Upper lobe of left lung (tissue), 6 donors: Measurements from ENCODE around the gene LDAH. TPM values are rescaled to one million over a fixed set of nuclear protein-coding genes. Genes with fewer than 3 reads are reported as not detected.

ENCODE experiments used
- ATAC-seq, 2 donors: fragments of 200-7000 bp; cut with Tn5 transposase; one replicate each; pipeline ENCODE4 v1.9.1; 2022; ENCODE audit warnings: mild to moderate bottlenecking in 2 of 2, moderate library complexity in 2 of 2; ENCODE audit not compliant: low FRiP score in 2 of 2
- DNase-seq, 2 donors: peaks; one replicate each; pipeline ENCODE4 v3.0.0-alpha.2; 2019 to 2020
- H3K27ac ChIP-seq, 4 donors: fragments of 200-600 bp; sonication (generic); one replicate each; pipeline ENCODE4 v1.5.1; 2016 to 2019
- H3K27me3 ChIP-seq, 4 donors: fragments of 200-600 bp; sonication (generic); one replicate each; pipeline ENCODE4 v1.5.1; 2017 to 2019
- H3K36me3 ChIP-seq, 4 donors: fragments of 200-600 bp; sonication (generic); one replicate each; pipeline ENCODE4 v1.5.1; 2016 to 2019
- H3K4me1 ChIP-seq, 4 donors: fragments of 200-600 bp; sonication (generic); one replicate each; pipeline ENCODE4 v1.5.1; 2018 to 2019
- H3K4me3 ChIP-seq, 4 donors: fragments of 200-600 bp; sonication (generic); one replicate each; pipeline ENCODE4 v1.5.1; 2017 to 2019; ENCODE audit warnings: mild to moderate bottlenecking in 2 of 4, moderate library complexity in 1 of 4
- H3K9me3 ChIP-seq, 4 donors: fragments of 200-600 bp; sonication (generic); one replicate each; pipeline ENCODE4 v1.5.1; 2018 to 2019
- EP300 ChIP-seq, 4 donors: sonication (generic); formaldehyde crosslinking; IDR thresholded peaks; one replicate each; pipeline ENCODE4 v1.5.1; 2017; ENCODE audit warnings: antibody characterized with exemption in 4 of 4, control low read depth in 2 of 4
- POLR2A ChIP-seq, 4 donors: fragments of 450-650 bp; IDR thresholded peaks; one replicate each; pipeline ENCODE4 v1.5.1; 2016 to 2017; ENCODE audit warnings: antibody characterized with exemption in 4 of 4, mild to moderate bottlenecking in 2 of 4
- POLR2AphosphoS5 ChIP-seq, 2 donors: sonication (generic); formaldehyde crosslinking; IDR thresholded peaks; one replicate each; pipeline ENCODE4 v1.5.1; 2017; ENCODE audit warnings: antibody characterized with exemption in 2 of 2
- WGBS, 2 donors: methylation state at CpG; one replicate each; pipeline ENCODE4 v1.1.5; 2017 to 2018; 5-methylcytosine and 5-hydroxymethylcytosine counted together
- total RNA-seq, 6 donors: library from RNA; depleted of rRNA in 4 of 6; stranded (reverse); fragments of >200 nt in 4 of 6; gene quantifications; one replicate each; pipeline versions ENCODE4 v1.1.0 to v1.2.1, GENCODE V29; 2016 to 2021
- TF ChIP-seq, protein P1 (sequence below), 6 experiments: fragments of 450-650 bp in 4 of 6; fragments of 200-600 bp in 2 of 6; sonication (generic) in 2 of 6; IDR thresholded peaks; one replicate each; pipeline ENCODE4 v1.5.1; 2016 to 2019; ENCODE audit warnings: antibody characterized with exemption in 6 of 6
- donor health status: DM: no; HTN: no; CAD: no; lungs with moderate emphysema.
- donor health status: DM: no; HTN: yes; CAD: no; lungs with severe emphysema.

The LDAH gene
- total RNA-seq, 6 donors from 2014 or later: 7.3 to 18.9 (median 13.0) TPM

DNA sequence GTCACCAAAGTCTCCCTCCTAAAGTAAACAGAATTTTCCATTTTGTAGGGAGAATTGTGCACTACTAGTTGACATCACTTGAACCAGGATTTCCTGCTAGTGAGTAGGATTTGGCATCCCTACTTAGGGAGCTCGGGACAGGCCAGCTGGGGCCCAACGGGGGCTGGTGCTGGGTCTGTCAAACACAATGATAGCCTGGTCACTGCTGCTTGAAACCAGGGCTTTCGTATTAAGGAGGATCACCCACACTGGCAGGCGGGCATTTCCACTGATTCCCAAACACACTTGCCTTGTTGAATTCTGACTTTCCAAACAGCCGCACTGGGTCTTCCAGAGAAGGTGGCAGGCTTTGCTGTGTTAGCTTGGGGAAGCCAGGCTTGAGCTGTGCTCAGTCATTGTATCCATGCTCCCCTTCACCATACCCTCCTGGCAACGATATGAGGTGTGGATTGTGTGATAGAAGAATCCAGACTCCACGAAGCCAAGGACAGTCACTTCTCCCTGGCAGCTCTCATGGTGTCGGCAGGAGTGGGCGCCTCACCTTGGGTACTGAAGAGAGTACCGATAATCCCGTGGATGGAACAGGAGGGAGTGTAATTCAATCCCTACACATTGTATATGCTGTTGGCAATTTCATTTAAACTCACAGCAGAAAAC, 148.5 kb downstream of the LDAH start:
- no peak overlapping the region for H3K27ac ChIP-seq
- H3K4me1 ChIP-seq: peaks cover 4 to 39% (median 10%) of the 10 kb centered on the region in 4 donors
- H3K9me3 ChIP-seq: peaks cover 0 to 8% (median 0%) of the 10 kb centered on the region in 4 donors
- DNase-seq (no peak), ATAC-seq (no peak)
- 75 to 76% methylated on average over 9 to 11 of the region's 11 CpGs for WGBS, 2 donors
- no peak for TF ChIP-seq POLR2AphosphoS5 (IDR thresholded peaks at IDR 0.05)
- TF ChIP-seq, protein P1, sequence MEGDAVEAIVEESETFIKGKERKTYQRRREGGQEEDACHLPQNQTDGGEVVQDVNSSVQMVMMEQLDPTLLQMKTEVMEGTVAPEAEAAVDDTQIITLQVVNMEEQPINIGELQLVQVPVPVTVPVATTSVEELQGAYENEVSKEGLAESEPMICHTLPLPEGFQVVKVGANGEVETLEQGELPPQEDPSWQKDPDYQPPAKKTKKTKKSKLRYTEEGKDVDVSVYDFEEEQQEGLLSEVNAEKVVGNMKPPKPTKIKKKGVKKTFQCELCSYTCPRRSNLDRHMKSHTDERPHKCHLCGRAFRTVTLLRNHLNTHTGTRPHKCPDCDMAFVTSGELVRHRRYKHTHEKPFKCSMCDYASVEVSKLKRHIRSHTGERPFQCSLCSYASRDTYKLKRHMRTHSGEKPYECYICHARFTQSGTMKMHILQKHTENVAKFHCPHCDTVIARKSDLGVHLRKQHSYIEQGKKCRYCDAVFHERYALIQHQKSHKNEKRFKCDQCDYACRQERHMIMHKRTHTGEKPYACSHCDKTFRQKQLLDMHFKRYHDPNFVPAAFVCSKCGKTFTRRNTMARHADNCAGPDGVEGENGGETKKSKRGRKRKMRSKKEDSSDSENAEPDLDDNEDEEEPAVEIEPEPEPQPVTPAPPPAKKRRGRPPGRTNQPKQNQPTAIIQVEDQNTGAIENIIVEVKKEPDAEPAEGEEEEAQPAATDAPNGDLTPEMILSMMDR (IDR thresholded peaks at IDR 0.05): no peak
- no peak for TF ChIP-seq EP300 (IDR thresholded peaks at IDR 0.05)
- TF ChIP-seq POLR2A (IDR thresholded peaks at IDR 0.05): no peak
- peaks cover 0 to 39% (median 23%) of the 10 kb centered on the region in 4 donors for H3K27me3 ChIP-seq
- no peak overlapping the region for H3K4me3 ChIP-seq
- H3K36me3 ChIP-seq: no peaks in the 10 kb centered on the region

DNA sequence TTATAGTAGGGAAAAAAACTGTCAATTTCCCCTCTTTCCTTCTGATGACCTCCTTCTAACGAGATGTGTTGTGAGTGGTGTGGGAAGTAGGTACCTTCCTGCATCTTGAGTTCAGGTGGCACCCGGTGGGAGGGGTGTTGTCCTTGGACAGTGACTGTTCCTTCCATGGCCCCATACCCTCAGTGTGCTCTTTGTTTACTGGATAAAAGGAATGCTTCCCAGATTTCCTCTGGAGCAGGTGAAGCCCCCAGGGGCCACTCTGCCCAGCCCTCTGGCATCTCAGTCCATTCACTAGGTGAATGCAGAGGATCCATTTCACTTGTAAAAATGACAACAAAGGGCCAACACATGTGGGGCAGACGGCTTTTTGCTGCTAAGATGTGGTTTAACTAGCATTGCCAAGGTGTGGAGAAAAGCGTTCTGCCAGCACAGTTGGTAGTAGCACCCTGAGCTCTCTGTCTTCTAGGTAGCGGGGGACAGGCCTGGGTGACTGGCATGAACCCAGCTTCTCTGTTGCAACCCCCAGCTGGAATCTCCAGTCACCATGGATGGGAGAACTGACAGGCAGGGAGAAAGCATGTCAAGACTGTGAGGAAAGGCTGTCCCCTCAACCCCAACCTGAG, 149.1 kb downstream of the LDAH start:
- ATAC-seq (no peak), DNase-seq (no peak)
- no peak overlapping the region for H3K4me3 ChIP-seq
- peaks cover 0 to 39% (median 24%) of the 10 kb centered on the region in 4 donors for H3K27me3 ChIP-seq
- H3K36me3 ChIP-seq: no peaks in the 10 kb centered on the region
- H3K4me1 ChIP-seq: peaks cover 4 to 45% (median 11%) of the 10 kb centered on the region in 4 donors
- 80 to 82% methylated on average over 3 to 5 of the region's 5 CpGs for WGBS, 2 donors
- TF ChIP-seq, protein P1 (IDR thresholded peaks at IDR 0.05): no peak
- peaks cover 0 to 8% (median 0%) of the 10 kb centered on the region in 4 donors for H3K9me3 ChIP-seq
- H3K27ac ChIP-seq: no peak overlapping the region

DNA sequence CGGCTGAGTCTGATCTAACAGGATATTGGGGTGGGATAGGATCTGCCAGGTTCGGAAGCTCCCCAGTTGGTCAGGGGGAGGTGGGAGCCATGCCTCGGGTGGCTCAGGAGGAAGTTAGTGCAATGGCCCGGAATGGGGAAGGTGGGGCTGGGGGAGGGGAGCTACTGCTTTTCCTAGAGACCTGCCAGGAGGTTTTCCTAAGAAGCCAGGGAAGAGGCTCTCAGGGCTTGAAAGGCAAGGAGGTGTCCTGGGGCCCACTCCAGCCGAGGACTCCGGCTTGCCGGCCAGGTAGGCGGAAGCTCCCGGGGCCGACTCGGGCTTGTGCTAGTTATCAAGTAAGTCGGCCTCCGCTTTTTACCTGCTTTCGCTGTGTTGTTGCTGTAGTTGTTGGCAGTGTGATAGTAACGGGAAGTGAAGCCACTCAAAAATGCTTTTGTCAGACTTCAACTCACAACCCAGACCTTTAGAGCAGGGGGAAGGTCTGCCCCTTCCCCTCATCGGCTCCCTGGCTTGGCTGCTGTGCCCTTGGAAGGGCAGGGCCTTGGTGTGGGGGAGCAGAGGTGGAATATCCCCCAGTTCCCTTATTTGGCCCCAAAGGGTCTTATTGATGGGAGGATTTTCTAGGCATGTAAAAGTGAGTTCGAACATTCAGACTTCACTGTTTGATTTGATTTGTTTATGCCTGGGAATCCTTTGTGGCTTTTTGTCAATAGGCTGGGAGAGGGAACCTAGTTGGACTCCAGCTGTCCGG, 150.5 kb downstream of the LDAH start:
- Histone ChIP-seq H3K36me3 (no peaks in the 10 kb centered on the region), H3K9me3 (peaks cover 0 to 8% (median 0%) of the 10 kb centered on the region in 4 donors), H3K27me3 (peaks cover 0 to 45% (median 29%) of the 10 kb centered on the region in 4 donors), H3K27ac (no peak overlapping the region), H3K4me3 (no peak overlapping the region), H3K4me1 (peaks cover 9 to 52% (median 15%) of the 10 kb centered on the region in 4 donors)
- TF ChIP-seq POLR2AphosphoS5 (IDR thresholded peaks at IDR 0.05) (no peak), POLR2A (IDR thresholded peaks at IDR 0.05) (no peak), EP300 (IDR thresholded peaks at IDR 0.05) (no peak)
- TF ChIP-seq, protein P1 (IDR thresholded peaks at IDR 0.05): no peak
- 32 to 40% methylated on average over 16 to 18 of the region's 18 CpGs for WGBS, 2 donors
- DNase-seq (peak in 1 of 2 donors; percentile 56), ATAC-seq (no peak)

DNA sequence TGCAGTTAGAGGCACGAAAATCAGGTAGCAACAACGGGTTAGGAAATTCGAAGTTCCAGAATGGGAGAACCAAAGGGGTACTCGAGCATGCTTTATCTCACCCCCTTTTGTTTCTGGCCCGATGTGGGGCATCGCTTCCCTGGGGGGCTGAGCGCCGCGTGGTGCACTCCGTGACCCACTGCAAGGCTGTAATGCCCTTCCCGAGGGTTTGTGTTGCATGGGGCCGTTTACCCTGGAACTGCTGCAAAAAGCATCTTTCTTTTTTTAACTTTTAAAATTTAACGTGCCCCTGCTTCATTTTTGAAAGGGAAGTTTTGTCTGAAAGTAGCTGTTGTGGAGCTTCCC, 151.2 kb downstream of the LDAH start:
- peaks cover 13 to 59% (median 17%) of the 10 kb centered on the region in 4 donors for H3K4me1 ChIP-seq
- peaks cover 0 to 50% (median 30%) of the 10 kb centered on the region in 4 donors for H3K27me3 ChIP-seq
- no peak for TF ChIP-seq POLR2AphosphoS5 (IDR thresholded peaks at IDR 0.05)
- no peak for TF ChIP-seq EP300 (IDR thresholded peaks at IDR 0.05)
- TF ChIP-seq, protein P1 (IDR thresholded peaks at IDR 0.05): no peak
- TF ChIP-seq POLR2A (IDR thresholded peaks at IDR 0.05): no peak
- 25 to 34% methylated on average over 13 of the region's 13 CpGs for WGBS, 2 donors
- no peak overlapping the region for H3K4me3 ChIP-seq
- H3K36me3 ChIP-seq: no peaks in the 10 kb centered on the region
- no peak overlapping the region for H3K27ac ChIP-seq
- H3K9me3 ChIP-seq: peaks cover 0 to 8% (median 0%) of the 10 kb centered on the region in 4 donors
- ATAC-seq (no peak), DNase-seq (peak in 1 of 2 donors; percentile 34)
